GM12872 (cell line): ENCODE results near the gene PFKFB4.

ENCODE experiments used
- TF ChIP-seq, protein P1 (sequence below): IDR thresholded peaks from 3 replicates; pipeline ENCODE4 v1.5.1; 2011; ENCODE audit warnings: low read depth, mild to moderate bottlenecking, low read length, moderate library complexity; ENCODE audit not compliant: insufficient read depth

Gene PFKFB4

DNA sequence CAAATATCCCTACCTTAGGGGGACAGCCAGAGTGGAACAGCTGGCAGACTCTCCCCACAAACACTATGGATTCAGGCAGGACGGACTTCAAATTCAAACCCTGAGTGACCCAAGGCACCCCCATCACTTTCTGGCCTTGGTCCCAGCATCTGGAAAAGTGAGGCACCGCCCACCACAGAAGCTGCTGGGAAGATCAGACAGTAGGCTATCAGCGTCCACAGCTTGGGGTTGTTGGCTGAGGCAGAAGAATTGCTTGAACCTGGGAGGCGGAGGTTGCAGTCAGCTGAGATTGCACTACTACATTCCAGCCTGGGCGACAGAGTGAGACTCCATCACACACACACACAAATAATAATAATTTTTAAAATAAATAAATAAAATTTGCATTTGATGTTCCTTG lies 8.5 kb downstream of the PFKFB4 start:
- TF ChIP-seq, protein P1, sequence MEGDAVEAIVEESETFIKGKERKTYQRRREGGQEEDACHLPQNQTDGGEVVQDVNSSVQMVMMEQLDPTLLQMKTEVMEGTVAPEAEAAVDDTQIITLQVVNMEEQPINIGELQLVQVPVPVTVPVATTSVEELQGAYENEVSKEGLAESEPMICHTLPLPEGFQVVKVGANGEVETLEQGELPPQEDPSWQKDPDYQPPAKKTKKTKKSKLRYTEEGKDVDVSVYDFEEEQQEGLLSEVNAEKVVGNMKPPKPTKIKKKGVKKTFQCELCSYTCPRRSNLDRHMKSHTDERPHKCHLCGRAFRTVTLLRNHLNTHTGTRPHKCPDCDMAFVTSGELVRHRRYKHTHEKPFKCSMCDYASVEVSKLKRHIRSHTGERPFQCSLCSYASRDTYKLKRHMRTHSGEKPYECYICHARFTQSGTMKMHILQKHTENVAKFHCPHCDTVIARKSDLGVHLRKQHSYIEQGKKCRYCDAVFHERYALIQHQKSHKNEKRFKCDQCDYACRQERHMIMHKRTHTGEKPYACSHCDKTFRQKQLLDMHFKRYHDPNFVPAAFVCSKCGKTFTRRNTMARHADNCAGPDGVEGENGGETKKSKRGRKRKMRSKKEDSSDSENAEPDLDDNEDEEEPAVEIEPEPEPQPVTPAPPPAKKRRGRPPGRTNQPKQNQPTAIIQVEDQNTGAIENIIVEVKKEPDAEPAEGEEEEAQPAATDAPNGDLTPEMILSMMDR: no peak

- TF ChIP-seq, protein P1: no peak
Measured at GRCh38 chr3:48546203-48546829, 10.3 kb downstream of the PFKFB4 start.

DNA sequence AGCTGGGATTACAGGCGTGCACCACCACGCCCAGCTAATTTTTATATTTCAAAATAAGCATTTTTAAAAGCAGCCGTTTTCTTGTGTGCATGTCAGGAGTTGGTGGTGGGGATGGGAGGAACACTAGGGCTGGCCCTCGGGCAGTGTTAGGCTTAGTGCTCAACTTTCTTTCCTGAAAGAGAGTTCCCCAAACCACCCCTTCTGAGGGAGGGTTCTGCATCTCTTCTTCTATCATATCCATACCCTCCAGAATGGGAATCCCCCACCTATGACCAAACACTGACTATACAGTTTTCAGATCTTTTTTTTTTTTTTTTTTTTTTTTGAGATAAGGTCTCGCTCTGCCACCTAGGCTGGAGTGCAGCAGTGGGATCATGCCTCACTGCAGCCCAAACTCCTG lies 12.5 kb downstream of the PFKFB4 start:
- TF ChIP-seq, protein P1: no peak

- TF ChIP-seq, protein P1: no peak
Measured at GRCh38 chr3:48543271-48543866, 13.2 kb downstream of the PFKFB4 start.

- TF ChIP-seq, protein P1: no peak
Measured at GRCh38 chr3:48538451-48538850, 18.2 kb downstream of the PFKFB4 start.

DNA sequence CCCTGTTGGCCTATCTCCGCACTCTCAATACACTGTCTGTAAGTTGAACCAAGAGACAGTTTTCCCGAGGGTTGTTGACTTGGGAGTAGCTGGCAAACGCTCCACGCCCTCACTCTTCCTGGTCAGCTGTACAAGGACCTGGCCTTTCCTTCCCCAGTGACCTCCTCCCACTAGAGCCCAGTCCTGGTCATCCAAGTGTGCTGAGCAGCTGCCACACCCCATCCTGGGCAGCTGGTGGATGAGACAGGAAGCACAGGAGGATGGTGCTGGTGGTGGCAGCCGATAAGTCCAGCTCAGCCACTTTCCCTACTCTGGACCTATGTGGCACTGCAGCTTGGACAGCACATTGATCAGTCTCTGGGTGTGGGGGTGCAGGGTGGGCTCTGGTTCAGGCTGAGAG lies 19.8 kb downstream of the PFKFB4 start:
- TF ChIP-seq, protein P1: no peak

DNA sequence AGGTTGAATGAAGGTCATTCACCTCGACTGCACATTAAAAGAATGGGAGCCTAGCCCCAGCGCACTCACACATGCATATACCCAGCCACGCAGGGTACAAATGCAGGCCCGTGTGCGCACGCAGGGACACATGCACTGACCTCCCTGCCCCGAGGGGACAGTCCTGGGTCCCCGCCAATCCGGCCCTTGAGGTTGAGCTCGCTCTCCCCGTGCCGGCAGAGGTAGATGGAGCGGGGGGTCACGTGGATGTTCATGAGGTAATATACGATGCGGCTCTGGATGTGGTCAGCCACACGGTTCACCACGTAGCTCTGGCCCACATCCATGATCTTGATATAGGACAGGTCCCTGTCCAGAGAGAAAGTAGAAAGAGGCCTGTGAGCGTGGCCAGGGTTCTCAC lies 20.5 kb downstream of the PFKFB4 start:
- TF ChIP-seq, protein P1: no peak
